H9 (cell line): ENCODE results near the gene KCNIP4. TPM values are rescaled to one million over a fixed set of nuclear protein-coding genes. Genes with fewer than 3 reads are reported as not detected.

Experiments used
- DNase-seq: peaks from one replicate; pipeline ENCODE4 v3.0.0-alpha.2; 2017
- H2AFZ ChIP-seq: one replicate; pipeline ENCODE4 v1.6.1; 2013; ENCODE audit warnings: mild to moderate bottlenecking, low read length, control low read depth, moderate library complexity
- H2AK5ac ChIP-seq: 2 replicates; pipeline ENCODE4 v1.6.1; 2013; ENCODE audit warnings: low read length, control low read depth, mixed read lengths; ENCODE audit not compliant: insufficient read length
- H2BK120ac ChIP-seq: one replicate; pipeline ENCODE4 v1.6.1; 2013; ENCODE audit warnings: low read depth, mild to moderate bottlenecking, low read length, control low read depth, inconsistent platforms; ENCODE audit not compliant: poor library complexity, severe bottlenecking
- H2BK12ac ChIP-seq: 2 replicates; pipeline ENCODE4 v1.6.1; 2013; ENCODE audit warnings: low read length, control low read depth, mixed read lengths, low read depth; ENCODE audit not compliant: insufficient read length
- H2BK15ac ChIP-seq: 2 replicates; pipeline ENCODE4 v1.6.1; 2013; ENCODE audit warnings: low read depth, low read length, control low read depth
- H2BK20ac ChIP-seq: one replicate; pipeline ENCODE4 v1.6.1; 2013; ENCODE audit warnings: low read depth, mild to moderate bottlenecking, low read length, control low read depth, inconsistent platforms; ENCODE audit not compliant: poor library complexity, severe bottlenecking
- H2BK5ac ChIP-seq: 2 replicates; pipeline ENCODE4 v1.6.1; 2013; ENCODE audit warnings: low read length, control low read depth, mixed read lengths; ENCODE audit not compliant: insufficient read length
- H3K14ac ChIP-seq: 2 replicates; pipeline ENCODE4 v1.6.1; 2013; ENCODE audit warnings: low read length, control low read depth; ENCODE audit not compliant: insufficient read depth
- H3K18ac ChIP-seq: 2 replicates; pipeline ENCODE4 v1.6.1; 2013; ENCODE audit warnings: low read depth, mild to moderate bottlenecking, mixed read lengths, low read length, control low read depth; ENCODE audit not compliant: insufficient read length
- H3K23ac ChIP-seq: 2 replicates; pipeline ENCODE4 v1.6.1; 2013; ENCODE audit warnings: low read length, control low read depth, mixed read lengths, low read depth; ENCODE audit not compliant: insufficient read length
- H3K23me2 ChIP-seq: 2 replicates; pipeline ENCODE4 v1.6.1; 2013; ENCODE audit warnings: low read depth, mild to moderate bottlenecking, mixed read lengths, low read length, control low read depth; ENCODE audit not compliant: insufficient read length, poor library complexity, severe bottlenecking
- H3K27ac ChIP-seq: 2 replicates; pipeline ENCODE4 v1.5.1; 2013; ENCODE audit warnings: low read length, control low read depth, mixed read lengths, low read depth; ENCODE audit not compliant: insufficient read length
- H3K27me3 ChIP-seq: 2 replicates; pipeline ENCODE4 v1.6.1; 2013; ENCODE audit warnings: low read length, control low read depth, inconsistent platforms; ENCODE audit not compliant: insufficient read depth
- H3K4ac ChIP-seq: 2 replicates; pipeline ENCODE4 v1.6.1; 2013; ENCODE audit warnings: low read depth, mild to moderate bottlenecking, control low read depth, inconsistent platforms, low read length, moderate library complexity
- H3K4me1 ChIP-seq: 2 replicates; pipeline ENCODE4 v1.6.1; 2013; ENCODE audit warnings: low read length, control low read depth, inconsistent platforms; ENCODE audit not compliant: insufficient read depth
- H3K4me2 ChIP-seq: 2 replicates; pipeline ENCODE4 v1.6.1; 2013; ENCODE audit warnings: low read length, control low read depth, mixed read lengths; ENCODE audit not compliant: insufficient read length, insufficient read depth
- H3K56ac ChIP-seq: 2 replicates; pipeline ENCODE4 v1.6.1; 2013; ENCODE audit warnings: low read depth, mild to moderate bottlenecking, mixed read lengths, low read length, control low read depth; ENCODE audit not compliant: insufficient read length
- H3K79me1 ChIP-seq: 2 replicates; pipeline ENCODE4 v1.6.1; 2013; ENCODE audit warnings: low read depth, mild to moderate bottlenecking, moderate library complexity, low read length, control low read depth, inconsistent platforms; ENCODE audit not compliant: insufficient read depth, poor library complexity, severe bottlenecking
- H3K79me2 ChIP-seq: 2 replicates; pipeline ENCODE4 v1.6.1; 2013; ENCODE audit warnings: low read length, control low read depth, inconsistent platforms; ENCODE audit not compliant: insufficient read depth
- H3K9ac ChIP-seq: 2 replicates; pipeline ENCODE4 v1.6.1; 2013; ENCODE audit warnings: low read length, control low read depth, mixed read lengths; ENCODE audit not compliant: insufficient read length; ENCODE audit errors: extremely low read depth
- H3K9me3 ChIP-seq: one replicate; pipeline ENCODE4 v1.6.1; 2013; ENCODE audit warnings: low read depth, low read length, inconsistent platforms; ENCODE audit not compliant: control insufficient read depth
- H3T11ph ChIP-seq: one replicate; pipeline ENCODE4 v1.6.1; 2013; ENCODE audit warnings: mild to moderate bottlenecking, low read length, control low read depth, inconsistent platforms
- H4K20me1 ChIP-seq: one replicate; pipeline ENCODE4 v1.6.1; 2013; ENCODE audit not compliant: control insufficient read depth, insufficient read length, insufficient read depth
- H4K5ac ChIP-seq: 2 replicates; pipeline ENCODE4 v1.6.1; 2013; ENCODE audit warnings: low read depth, mild to moderate bottlenecking, mixed read lengths, low read length, control low read depth; ENCODE audit not compliant: insufficient read length
- H4K8ac ChIP-seq: replicated peaks from 2 replicates; pipeline ENCODE4 v1.6.1; 2013; ENCODE audit warnings: low read length, control low read depth, mixed read lengths, low read depth; ENCODE audit not compliant: insufficient read length
- H4K91ac ChIP-seq: 2 replicates; pipeline ENCODE4 v1.6.1; 2013; ENCODE audit warnings: low read depth, mild to moderate bottlenecking, moderate library complexity, mixed read lengths, low read length, control low read depth; ENCODE audit not compliant: insufficient read length
- H3K27ac Mint-ChIP-seq, 3 experiments: 2 replicates in 2 of 3; 3 replicates in 1 of 3; pipeline ENCODE4 v1.8.0; 2020 to 2021; ENCODE audit warnings: mixed read lengths in 3 of 3, mild to moderate bottlenecking in 1 of 3, moderate library complexity in 1 of 3
- H3K27me3 Mint-ChIP-seq: 2 replicates; pipeline ENCODE4 v1.8.0; 2021; ENCODE audit warnings: low read depth, mild to moderate bottlenecking, moderate library complexity, mixed read lengths
- H3K36me3 Mint-ChIP-seq, 3 experiments: 2 replicates in 2 of 3; 3 replicates in 1 of 3; pipeline ENCODE4 v1.8.0; 2020 to 2021; ENCODE audit warnings: low read depth in 3 of 3, mixed read lengths in 3 of 3; ENCODE audit not compliant: insufficient read depth in 1 of 3
- H3K4me1 Mint-ChIP-seq, 2 experiments: 2 replicates each; pipeline ENCODE4 v1.8.0; 2020; ENCODE audit warnings: mixed read lengths in 2 of 2
- H3K4me3 Mint-ChIP-seq, 2 experiments: 2 replicates in 1 of 2; 3 replicates in 1 of 2; pipeline ENCODE4 v1.8.0; 2020 to 2021; ENCODE audit warnings: mild to moderate bottlenecking in 2 of 2, mixed read lengths in 2 of 2, moderate library complexity in 1 of 2
- H3K9me3 Mint-ChIP-seq, 2 experiments: 2 replicates in 1 of 2; 3 replicates in 1 of 2; pipeline ENCODE4 v1.8.0; 2020; ENCODE audit warnings: mild to moderate bottlenecking in 2 of 2, mixed read lengths in 2 of 2, moderate library complexity in 1 of 2
- CTCF ChIP-seq: fragments of 200-600 bp; sonication (generic); conservative IDR thresholded peaks from 3 replicates; pipeline ENCODE4 v1.8.0; 2021; ENCODE audit warnings: antibody characterized with exemption, mild to moderate bottlenecking
- WGBS: extraction: QIAGEN DNeasy Blood & Tissue Kit; methylation state at CpG from one replicate; pipeline ENCODE4 v1.1.7; 2013; ENCODE audit warnings: missing lambda C conversion rate, low lambda C conversion rate, mixed read lengths; ENCODE audit not compliant: insufficient read length; ENCODE audit errors: extremely low coverage; 5-methylcytosine and 5-hydroxymethylcytosine counted together
- total RNA-seq: library from RNA; stranded (reverse); gene quantifications from 2 replicates; pipeline ENCODE4 v1.2.1, GENCODE V29; 2021

The KCNIP4 gene
- total RNA-seq, 1 experiment from 2014 or later = not detected

GRCh38 chr4:21757248-21757647 lies 191.3 kb downstream of the KCNIP4 start:
- no peak overlapping the region for H3K27ac Mint-ChIP-seq
- H3K4me3 Mint-ChIP-seq = no peak overlapping the region
- peaks cover 4 to 8% of the 10 kb centered on the region in 2 experiments for H3K4me1 Mint-ChIP-seq
- H4K91ac ChIP-seq = no peak overlapping the region
- no peaks in the 10 kb centered on the region for H3K79me1 ChIP-seq
- no peaks in the 10 kb centered on the region for H3K9me3 Mint-ChIP-seq
- no peak overlapping the region for H3K4ac ChIP-seq
- H2BK20ac ChIP-seq = no peak overlapping the region
- H2BK5ac ChIP-seq = no peak overlapping the region
- WGBS = no CpG with 5 or more reads among the region's 2 CpGs
- DNase-seq = no peak
- no peaks in the 10 kb centered on the region for H3K79me2 ChIP-seq
- H3T11ph ChIP-seq = no peak overlapping the region
- no peak overlapping the region for H2AK5ac ChIP-seq
- H3K36me3 Mint-ChIP-seq = no peaks in the 10 kb centered on the region
- H2BK12ac ChIP-seq = no peak overlapping the region
- H3K27ac ChIP-seq = no peak overlapping the region
- TF ChIP-seq CTCF = no peak
- H3K9me3 ChIP-seq = no peaks in the 10 kb centered on the region
- no peak overlapping the region for H4K8ac ChIP-seq
- no peak overlapping the region for H3K18ac ChIP-seq
- H3K14ac ChIP-seq = no peak overlapping the region
- H2BK15ac ChIP-seq = no peak overlapping the region
- no peak overlapping the region for H4K5ac ChIP-seq
- H3K56ac ChIP-seq = no peak overlapping the region
- no peak overlapping the region for H3K4me2 ChIP-seq
- no peak overlapping the region for H3K23ac ChIP-seq
- no peaks in the 10 kb centered on the region for H3K27me3 ChIP-seq
- H3K23me2 ChIP-seq = no peaks in the 10 kb centered on the region
- H2AFZ ChIP-seq = no peak overlapping the region
- H3K27me3 Mint-ChIP-seq = no peaks in the 10 kb centered on the region
- H3K4me1 ChIP-seq = no peaks in the 10 kb centered on the region; the same call in 1 of the 2 replicates
- no peak overlapping the region for H2BK120ac ChIP-seq
- H3K9ac ChIP-seq = no peak overlapping the region
- H4K20me1 ChIP-seq = no peaks in the 10 kb centered on the region
